ENCODE data around the gene AURKA.
"Not testable (repeated sequence)": the region's sequence is repeated elsewhere in the genome, so short reads cannot be mapped to it uniquely, and the experiment has no call there.

AURKA gene

DNA sequence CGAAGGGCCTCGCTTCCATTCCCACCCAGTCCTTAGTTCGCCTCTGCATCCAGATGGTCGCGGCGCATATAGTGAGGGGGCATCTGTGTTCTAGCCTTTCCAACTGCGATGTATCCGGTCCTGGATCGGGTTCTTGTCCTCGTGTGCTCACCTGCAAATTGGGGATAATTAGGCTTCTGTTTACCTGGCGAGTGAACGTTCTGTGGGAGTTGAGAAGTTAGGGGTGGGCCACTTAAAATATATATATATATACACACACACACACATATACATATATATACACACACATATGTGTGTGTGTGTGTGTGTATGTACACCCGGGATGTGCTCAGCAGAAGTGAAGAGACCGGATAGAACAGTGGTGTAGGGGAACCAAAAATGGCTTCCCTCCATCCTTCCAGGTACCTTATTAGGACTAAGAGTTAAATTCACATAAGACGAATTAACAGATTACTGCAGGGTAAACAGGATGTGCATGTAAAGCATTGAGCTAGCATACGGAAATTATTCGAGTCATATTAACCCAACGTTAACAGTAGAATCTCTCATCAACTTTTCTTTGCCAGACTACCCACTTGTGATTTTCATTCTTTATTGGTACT is 967 bp upstream of the AURKA start:
- no peak for FAIRE-seq
- DNase-seq (ENCODE audit: insufficient read length, low spot score), result no peak

- DNase-seq (ENCODE audit: insufficient read length, low spot score), result no peak
- FAIRE-seq, result no peak
These were observed 351 bp downstream of the AURKA start for GRCh38 chr20:56391596-56392131.

- DNase-seq (ENCODE audit: insufficient read length, low spot score), result no peak
- no peak for FAIRE-seq
These were observed 978 bp downstream of the AURKA start for GRCh38 chr20:56391037-56391436.

DNA sequence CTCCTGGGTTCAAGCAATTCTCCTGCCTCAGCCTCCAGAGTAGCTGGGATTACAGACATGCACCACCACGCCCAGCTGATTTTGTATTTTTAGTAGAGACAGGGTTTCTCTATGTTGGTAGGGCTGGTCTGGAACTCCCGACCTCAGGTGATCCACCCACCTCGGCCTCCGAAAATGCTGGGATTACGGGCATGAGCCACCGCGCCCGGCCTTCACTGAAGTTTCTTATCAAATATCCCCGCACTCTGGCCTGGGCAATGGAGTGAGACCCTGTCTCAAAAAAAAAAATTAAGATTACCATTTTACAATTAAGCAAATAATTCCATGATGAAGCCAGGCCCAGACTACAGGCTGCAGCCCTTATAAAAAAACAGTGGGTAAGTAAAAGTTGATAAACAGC is 1.6 kb downstream of the AURKA start:
- DNase-seq (ENCODE audit: insufficient read length, low spot score); FAIRE-seq: not testable (repeated sequence)

GRCh38 chr20:56389807-56390206 is 2.2 kb downstream of the AURKA start:
- DNase-seq (ENCODE audit: insufficient read length, low spot score) (no peak), FAIRE-seq (no peak)

DNA sequence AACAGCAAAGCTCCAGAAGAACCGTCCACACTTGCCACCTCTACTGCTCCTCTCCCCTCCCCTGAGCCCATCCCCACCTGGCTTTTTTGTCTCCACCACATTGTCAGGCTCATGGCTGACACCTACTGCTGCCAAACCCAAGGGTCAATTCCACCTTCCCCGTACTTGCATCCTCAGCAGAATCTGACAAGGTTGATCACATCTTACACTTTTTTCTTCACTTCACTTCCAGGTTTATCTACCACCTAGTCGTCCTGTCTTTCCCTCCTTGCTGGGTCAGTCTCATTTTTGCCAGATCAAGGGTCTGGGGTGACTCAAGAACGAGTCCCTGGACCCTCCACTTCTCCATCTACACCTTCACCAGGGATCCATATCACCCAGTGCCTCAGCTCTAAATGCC is 3.1 kb downstream of the AURKA start:
- FAIRE-seq (no peak), DNase-seq (ENCODE audit: insufficient read length, low spot score) (no peak)

- FAIRE-seq (no peak), DNase-seq (ENCODE audit: insufficient read length, low spot score) (no peak)
These were observed 5.8 kb downstream of the AURKA start for GRCh38 chr20:56386219-56386618.

GRCh38 chr20:56385130-56385529 is 6.9 kb downstream of the AURKA start:
- DNase-seq (ENCODE audit: insufficient read length, low spot score) (no peak), FAIRE-seq (no peak)

- no peak for DNase-seq (ENCODE audit: insufficient read length, low spot score)
- FAIRE-seq, result no peak
These were observed 8.7 kb downstream of the AURKA start for GRCh38 chr20:56383334-56383733.

DNA sequence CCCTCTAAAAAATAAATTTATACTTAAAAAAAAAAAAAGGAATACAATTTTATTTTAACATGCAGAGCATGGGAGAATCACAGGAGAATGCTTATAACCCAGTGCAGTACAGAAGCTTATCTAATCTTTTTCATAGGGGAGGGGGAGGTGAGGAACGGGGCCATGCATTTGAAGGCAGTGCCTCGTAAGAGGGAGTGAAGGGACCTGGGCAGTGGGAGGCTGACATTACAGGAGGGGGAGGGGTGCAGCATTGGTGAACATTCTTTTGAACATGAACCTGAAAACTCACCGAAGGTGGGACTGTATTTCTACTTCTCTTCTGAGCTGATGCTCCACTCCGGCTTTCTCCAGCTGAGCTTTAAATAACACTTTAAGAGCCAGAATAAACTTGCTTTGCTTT is 9.3 kb downstream of the AURKA start:
- no peak for DNase-seq (ENCODE audit: insufficient read length, low spot score)
- no peak for FAIRE-seq

DNA sequence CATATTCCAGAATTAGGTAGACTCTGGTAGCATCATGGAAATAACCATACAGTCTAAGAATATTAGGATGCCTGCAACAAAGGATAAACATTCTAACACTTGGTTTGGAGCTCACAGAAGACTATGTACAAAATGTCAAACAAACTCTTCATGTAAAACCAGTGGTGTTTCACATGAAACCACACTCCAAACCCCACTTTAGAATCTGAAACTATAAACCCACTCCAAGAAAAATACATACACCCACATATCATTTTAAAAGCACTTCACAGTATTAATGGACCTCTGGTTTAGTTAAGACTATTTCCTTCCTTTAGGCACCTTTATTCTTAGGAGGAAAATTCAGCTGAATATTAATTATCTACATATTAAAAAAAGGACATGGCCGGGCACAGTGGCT is 10.5 kb downstream of the AURKA start:
- FAIRE-seq (no peak), DNase-seq (ENCODE audit: insufficient read length, low spot score) (no peak)

DNA sequence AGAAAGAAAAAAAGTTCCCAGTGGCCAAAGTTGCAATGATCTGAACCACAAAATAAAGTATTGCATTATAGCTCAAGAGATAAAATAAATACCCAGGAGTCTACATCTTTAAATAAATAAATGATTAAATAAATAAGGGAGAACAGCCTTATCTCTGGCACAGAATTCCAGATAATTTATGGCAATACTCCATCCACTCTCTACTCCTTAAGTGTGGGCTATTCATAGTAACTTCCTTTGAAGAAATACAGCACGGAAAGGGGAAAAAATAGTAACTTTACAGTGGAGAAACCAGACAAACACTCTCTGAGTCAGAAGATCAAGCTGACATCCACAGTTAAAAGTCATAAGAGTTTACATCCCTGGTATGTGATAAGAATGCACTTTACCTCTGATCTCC is 11.6 kb downstream of the AURKA start:
- FAIRE-seq (no peak), DNase-seq (ENCODE audit: insufficient read length, low spot score) (no peak)

DNA sequence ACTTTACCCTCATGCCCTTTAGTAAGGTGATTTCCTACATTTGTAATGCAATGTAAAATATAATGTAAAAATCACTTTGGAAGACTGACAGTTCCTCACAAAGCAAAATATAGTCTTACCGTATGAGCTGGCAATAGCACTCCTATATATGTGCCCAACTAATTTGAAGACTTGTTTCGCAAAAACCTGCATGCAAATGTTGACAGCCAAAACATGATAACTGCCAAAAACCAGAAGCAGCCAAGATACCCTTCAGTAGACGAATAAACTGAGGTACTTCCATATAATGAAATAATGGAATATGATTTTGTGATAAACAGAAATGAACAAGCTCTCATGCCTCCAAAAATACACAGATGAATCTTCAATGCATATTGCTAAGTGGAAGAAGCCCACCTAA is 13.6 kb downstream of the AURKA start:
- FAIRE-seq, result no peak

DNA sequence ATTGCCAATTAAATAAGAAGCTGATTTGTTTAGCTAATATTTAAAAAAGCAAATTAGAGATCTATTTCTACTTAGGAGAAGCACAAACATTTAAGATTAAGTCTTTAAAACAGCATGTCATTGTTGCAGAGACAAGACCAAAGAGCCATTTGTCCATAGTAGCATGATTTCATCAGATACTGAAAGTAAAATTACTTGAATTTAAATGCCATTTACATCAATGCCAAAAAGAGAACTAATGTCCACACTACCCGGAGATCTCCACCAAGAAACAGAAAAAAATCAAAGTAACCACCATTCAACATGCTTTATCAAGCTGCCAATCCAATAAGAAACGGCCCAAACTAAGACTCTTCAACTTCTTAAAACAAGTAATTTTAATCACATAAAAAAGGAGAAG is 15.7 kb downstream of the AURKA start:
- DNase-seq (ENCODE audit: insufficient read length, low spot score), result no peak
- no peak for FAIRE-seq

More for the DNA sequence above, 13.6 kb downstream of the AURKA start:
- DNase-seq (ENCODE audit: insufficient read length, low spot score), result no peak

DNA sequence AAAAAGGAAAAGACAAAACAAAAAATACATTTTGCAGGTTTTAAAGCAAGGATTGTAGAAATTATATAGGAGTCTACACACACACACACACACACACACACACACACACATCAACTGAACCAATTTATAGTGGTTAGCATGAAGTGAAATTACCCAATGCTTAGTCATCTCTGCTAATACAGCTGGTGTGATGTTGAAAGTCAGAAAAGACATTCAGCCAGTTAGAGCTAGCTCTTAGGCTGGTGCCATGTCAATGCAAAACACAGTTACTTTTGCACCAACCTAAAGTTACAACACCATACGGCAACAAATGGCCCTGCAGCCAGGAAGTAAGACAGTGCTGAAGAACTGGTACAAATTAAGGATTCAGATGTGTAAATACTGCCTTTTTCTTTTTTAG is 18.1 kb downstream of the AURKA start:
- FAIRE-seq (no peak), DNase-seq (ENCODE audit: insufficient read length, low spot score) (no peak)

DNA sequence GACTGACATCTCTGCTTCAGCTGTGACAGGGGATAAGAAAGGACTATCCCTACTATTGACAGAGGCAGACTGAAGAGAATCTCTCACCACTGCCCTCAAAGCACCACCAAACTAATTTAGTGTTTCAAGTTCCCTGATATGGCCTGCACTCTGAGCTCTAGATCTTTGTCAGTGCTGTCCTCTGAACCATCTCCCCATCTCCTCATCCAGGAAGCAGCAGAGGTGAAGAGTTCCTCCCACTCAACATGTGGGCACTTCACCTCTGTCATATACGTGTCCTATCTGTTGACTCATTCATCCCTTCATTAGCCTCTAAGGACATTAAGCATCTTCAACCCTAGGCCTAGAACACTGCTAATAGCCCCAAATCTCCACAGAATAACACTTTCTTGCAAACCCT is 19.2 kb downstream of the AURKA start:
- DNase-seq (ENCODE audit: insufficient read length, low spot score), result no peak
- FAIRE-seq, result no peak

- no peak for DNase-seq (ENCODE audit: insufficient read length, low spot score)
- FAIRE-seq, result no peak
These were observed 20.0 kb downstream of the AURKA start for GRCh38 chr20:56371977-56372376.

DNA sequence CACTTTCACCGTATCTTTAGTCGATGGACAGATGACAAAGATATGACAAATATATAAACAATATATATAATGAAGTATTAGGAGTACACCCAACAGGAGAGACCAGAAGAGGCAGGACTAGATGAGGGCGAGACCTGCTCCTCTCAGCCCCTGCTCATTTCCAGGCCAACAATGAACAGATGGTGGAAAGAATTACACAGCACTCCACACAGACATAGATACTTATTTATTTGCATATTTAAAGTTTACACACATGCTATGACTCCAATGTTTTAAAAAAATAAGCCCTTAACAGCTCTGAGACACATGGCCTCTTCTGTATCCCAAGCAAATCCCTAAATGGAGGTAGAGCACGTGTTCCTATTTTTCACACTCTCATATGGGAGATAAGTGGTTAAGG is 22.8 kb downstream of the AURKA start:
- DNase-seq (ENCODE audit: insufficient read length, low spot score) (no peak), FAIRE-seq (no peak)

DNA sequence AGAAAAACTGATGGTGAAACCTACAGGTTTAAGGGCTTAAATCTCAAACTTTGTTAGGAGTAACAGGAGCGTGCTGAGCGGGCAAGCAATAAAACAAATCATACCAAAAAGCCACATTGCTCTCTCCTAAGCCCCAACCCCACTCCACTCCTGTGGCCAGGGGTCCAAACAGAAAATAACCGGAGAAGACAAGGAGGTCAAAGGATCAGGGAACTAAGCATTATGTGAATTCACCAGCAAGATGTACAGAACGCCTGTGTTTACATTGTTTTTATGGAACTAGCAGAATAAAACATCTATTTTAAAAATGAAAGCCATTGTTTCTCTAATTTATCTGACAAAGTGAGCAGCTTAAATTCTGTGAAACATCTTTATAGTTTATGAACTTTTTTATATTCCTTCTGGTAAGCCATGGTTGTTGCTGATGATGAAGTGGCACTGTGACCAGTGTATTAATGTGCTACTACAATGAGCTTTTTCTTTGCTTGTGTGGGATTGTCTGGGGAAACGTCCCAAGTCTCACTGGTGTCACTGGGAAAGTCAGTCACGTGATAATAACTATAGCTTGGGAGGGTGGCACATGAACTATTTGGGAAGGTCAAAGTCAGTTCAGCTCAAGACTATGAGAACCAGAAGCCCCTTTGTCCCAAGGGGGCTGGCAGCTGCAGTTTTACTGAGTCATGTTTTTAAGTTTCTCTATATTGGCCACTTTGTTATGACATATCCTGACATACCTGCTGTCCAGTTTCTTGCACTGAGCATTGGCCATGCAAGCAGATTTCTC is 23.5 kb downstream of the AURKA start:
- no peak for FAIRE-seq
- DNase-seq (ENCODE audit: insufficient read length, low spot score), result no peak

DNA sequence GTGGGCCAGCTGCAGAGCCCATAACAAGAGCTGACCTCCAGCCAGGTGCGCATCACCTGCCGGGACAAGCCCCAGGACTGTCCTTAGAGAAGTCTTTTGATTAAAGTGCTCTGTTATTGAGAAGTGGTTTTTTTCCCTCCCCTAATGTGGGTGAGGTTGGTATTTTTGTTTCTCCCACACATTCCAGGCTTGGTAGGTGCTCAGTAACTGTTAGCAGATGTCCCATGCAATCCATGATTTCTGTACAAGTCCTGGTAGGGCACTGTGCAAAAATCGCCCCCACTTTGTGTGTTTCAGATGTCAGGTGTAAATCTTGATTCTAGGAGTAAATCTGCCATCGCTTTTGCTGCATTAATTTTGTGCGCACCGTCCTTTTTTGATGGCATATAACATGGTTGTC is 28.5 kb downstream of the AURKA start:
- DNase-seq (ENCODE audit: insufficient read length, low spot score) (no peak), FAIRE-seq (no peak)

DNA sequence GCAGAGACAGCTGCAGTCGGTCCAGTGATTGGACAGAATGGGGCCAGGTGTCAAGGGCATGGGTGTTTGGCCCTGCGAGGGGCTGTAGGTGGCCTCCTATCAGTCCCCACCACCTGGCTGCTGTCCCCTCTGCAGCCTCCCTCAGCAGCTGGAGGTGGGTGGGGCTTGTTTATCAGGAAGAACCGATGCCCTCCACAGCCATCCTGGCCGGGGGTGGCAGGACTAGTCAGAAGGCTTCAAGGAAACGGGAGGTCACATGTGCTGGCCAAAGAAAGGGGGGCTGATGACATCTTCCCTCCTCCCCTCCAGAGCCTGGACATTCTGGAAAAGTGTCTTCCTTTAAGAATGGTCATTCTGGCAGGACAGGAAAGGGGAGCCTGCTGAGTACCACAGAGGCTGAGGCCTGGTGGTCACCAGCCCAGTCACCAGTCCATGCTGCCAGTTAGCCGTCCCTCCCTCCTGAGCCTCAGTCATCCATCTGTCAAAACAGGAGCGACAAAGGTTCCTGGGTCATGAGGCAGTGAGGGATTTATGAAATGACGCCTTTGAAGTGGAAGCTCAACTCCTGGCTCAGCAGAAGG is 29.1 kb downstream of the AURKA start:
- no peak for FAIRE-seq

GRCh38 chr20:56361900-56362299 is 30.1 kb downstream of the AURKA start:
- DNase-seq (ENCODE audit: insufficient read length, low spot score) (no peak), FAIRE-seq (no peak)

More for the DNA sequence above, 29.1 kb downstream of the AURKA start:
- DNase-seq (ENCODE audit: insufficient read length, low spot score), result no peak

Data from GM19239 (cell line).